C1 segment of cervical spinal cord (tissue), 14 donors: ENCODE results near the gene PDIA4.

Source experiments
- DNase-seq, 14 donors: peaks; one replicate each; lab custom pipeline; 2025; lab: John Stamatoyannopoulos, UW

PDIA4 gene

DNA sequence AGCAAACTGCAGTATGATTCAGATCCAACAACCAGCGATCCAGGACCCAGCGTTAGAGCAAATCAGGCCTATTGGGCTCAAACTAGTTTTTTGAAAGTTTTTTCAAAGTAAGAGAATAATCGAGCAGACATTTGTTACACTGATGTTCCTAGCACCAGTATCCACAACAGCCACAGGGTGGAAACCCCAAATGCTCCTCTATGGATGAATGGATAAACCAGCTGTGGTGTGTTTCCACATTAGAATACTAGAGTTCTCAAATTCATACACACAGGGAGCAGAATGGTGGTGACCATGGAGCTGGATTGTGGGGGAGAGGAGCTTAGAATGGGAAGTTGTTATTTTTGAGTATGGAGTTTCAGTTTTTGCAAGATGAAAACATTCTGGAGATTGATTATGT lies 60.7 kb downstream of the PDIA4 start:
- DNase-seq: no peak

DNA sequence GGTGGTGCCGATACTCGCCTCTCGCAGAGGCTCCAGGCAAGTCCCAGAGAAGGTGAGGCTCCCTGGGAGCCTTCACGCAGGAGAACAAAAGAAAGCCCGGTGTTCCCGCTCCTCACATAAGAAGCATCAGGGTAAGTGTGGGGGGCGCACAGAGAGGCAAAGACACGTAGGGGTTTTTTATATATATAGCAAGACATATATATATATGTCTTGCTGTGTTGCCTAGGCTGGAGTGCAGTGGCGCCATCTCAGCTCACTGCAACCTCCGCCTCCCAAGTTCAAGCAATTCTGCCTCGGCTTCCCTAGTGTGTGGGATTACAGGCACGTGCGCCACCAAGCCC lies 61.3 kb downstream of the PDIA4 start:
- no peak for DNase-seq

DNA sequence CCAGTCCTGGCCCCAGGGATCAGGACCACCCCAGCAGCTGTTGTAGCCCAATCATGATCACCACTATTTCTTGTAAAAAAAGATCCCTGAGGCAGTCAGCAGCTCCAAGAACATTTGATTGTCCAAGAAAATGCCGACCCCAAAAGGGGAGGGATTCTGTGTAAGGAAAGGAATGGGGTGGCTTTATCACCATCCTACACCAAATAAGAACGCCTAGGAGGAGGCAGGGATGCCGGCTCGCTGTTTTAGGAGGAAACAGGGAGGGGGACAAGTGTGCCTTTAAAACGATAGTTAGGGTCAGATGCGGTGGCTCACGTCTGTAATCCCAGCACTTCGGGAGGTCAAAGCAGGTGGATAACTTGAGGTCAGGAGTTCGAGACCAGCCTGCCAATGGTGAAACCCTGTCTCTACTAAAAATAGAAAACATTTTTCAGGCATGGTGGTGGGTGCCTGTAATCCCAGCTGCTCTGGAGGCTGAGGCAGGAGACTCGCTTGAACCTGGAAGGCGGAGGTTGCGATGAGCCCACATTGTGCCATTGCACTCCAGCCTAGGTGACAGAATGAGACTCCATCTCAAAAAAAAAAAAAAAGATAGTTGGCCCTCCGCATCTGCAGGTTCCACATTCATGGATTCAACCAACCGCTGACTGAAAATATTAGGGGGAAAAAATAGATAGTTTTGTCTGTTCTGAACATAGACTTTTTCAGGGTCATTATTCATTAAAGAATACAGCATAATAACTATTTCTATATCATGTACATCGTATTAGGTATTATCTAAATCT lies 63.6 kb downstream of the PDIA4 start:
- peak in 1 of 14 donors; percentile 36 for DNase-seq

DNA sequence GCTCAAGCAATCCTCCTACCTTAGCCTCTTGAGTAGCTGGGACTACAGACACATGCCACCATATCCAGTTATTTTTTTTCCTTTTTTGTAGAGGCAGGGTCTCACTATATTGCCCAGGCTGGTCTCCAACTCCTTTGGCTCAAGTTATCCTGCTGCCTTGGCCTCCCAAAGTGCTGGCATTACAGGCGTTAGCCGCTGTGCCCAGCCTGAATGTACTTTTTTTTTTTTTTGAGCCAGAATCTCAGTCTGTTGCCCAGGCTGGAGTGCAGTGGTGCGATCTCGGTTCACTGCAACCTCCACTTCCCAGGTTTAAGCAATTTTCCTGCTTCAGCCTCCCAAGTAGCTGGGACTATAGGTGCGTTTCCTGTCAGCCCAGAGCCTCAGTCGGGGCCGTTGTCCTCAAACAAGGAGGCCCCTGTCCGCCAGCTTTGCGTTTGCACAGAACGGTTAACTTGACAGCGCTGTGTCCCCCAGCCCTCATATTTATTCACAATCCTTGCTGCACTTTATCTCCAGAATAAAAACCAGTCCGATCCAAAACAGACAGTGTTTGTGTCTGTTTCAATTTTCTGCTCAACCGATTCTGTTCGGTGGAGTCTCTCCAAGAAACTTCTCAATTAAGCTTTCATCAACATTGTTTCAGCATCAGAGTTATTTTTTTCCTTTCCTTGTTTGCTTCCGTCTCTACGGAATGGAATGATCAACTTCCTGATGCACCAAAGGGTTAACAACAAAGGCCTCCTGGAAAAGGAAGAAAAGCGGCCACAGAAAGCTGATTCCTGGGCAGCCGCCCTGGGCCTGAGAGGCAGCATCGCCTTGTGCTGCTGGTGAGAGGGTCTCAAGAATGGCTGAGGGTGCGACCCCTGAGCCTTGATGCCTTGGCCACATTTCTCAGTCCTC lies 64.5 kb downstream of the PDIA4 start:
- peak in 5 of 14 donors; percentile 8 to 58 (median 23) for DNase-seq

DNA sequence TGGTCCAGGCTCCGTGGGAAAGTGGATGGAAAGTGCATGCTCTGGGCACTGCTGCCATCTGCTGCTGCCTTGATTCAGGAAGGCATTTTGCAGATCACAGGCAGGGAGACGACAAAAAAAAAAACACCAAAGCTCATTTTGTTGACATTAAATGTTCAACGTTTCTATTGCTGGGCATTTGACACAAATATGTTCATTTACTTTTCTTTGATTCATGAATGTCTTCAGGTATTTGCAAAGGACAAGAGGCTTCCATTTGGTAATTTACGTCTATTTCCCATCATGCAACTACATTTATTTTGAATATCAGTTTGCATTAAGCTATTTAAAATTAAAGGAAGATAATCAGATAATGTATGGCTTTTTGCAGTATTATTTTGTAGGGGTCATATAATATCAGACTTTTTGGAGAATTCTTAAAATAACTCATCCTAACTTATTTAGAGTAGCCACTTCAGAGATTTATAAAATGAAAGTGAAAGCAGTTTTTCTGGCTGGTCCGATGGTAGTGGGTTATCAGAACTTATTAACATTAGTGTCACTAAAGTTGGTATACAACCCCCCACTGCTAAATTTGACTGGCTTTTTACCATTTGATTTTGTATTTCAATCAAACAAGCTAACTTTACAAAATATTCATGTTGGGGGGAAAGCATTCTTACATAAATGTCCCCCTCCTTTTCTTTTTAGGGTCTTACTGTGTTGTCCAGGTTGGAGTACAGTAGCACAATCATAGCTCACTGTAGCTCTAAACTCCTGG lies 65.3 kb downstream of the PDIA4 start:
- peak in 10 of 14 donors; percentile 42 to 83 (median 54) for DNase-seq

DNA sequence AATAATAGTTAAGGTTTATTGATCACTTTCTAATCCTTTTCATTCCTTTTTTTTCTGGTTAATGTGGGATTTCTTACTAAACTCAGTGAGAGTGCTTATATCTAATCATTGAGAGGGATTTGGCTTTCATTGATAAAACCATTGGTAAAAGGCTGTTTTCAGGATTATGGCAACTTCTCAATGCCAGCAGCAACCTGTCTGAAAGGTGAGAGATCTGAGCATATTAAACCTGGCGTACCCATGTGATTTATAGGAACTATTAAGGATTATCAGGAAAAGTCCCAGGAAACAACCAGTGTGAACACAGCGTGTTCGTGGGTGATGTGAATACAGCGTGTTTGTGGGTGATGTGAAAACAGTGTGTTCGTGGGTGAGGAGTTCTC lies 65.9 kb downstream of the PDIA4 start:
- DNase-seq: peak in 2 of 14 donors; percentile 4 to 14

DNA sequence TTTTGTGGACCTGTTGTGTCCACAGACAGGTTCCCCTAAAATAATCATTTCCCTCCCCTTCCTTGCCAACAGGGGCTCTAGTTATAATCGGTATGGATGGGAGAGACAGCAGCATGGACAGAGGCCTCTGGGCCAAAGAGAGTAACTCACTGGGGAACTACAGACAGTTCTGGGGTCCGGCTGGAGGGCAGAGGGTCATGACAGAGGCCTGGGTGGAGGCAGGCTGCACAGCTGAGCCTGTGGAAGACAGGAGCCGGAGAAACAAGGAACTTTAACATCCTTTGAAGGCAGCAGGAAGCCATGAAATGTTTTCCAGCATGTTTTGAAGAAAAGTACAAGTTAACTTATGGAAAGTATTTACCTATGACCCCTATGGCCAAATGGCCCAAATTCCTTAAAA lies 68.6 kb downstream of the PDIA4 start:
- DNase-seq: no peak

DNA sequence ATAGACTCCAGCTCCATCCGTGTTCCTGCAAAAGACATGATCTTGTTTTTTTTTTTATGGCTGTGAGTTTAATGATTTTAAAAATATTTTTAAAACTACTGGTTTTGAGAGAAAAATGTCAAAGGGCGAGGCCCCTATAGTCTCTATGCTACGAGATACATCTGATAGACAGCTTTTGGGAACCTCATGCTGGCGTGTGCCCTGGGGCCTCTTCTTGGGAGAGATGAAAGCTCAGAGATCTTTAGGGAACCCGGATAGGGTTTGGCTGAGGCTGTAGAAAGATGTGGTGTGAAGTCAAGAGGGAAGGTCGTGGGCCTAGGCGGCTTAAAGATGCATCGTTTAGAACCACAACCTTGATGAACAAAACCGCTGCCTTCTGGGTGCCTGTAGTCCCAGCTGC lies 70.2 kb downstream of the PDIA4 start:
- DNase-seq: no peak

DNA sequence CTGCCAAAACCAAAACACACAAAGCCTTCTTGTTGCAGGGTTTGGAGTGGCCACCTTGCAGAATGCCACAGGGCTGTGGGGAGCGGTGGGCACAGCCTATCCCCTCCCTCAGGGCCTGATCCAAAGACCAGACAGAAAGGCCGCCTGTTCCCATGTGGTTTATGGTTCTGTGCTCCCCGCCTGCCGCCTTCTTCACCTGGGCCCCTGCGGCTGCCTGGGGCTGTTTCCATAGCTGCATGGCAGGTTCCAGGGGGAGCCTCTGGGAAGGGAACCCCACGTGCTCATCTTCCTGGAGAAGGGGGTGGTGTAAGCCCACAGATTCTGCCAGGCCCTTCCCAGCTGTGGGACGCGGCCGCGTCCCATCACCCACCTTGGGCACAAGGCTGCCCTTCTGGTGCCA lies 73.5 kb downstream of the PDIA4 start:
- DNase-seq: no peak

DNA sequence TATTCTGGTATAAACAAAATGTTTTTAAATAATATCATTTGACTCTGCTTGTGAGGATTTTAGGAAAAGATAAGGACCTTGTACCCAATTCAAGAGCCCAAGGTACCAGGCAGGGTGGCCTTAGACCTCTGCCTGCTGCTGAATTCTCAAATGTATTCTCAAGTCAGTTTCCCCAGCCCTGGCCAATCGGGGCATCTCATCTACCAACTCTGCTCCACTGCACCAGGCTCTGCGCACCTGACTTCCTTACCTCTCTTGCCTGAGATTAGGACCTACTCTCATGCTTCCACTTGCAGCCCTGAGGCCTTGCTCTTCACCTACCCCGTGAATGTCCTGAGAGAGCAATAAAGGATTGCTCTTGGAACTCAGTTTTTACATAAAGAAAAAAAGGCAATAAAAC lies 74.6 kb downstream of the PDIA4 start:
- no peak for DNase-seq
